Activated CD4-positive, alpha-beta T cell treated with anti-CD3 and anti-CD28 coated beads, Interleukin-2, amount 10 ng/mL, durations not matched to agents 7 days and 5 days (primary cell): ENCODE data around the gene OSBPL10. TPM values are rescaled to one million over a fixed set of nuclear protein-coding genes. Genes with fewer than 3 reads are reported as not detected.
"Not testable (repeated sequence)": the region's sequence is repeated elsewhere in the genome, so short reads cannot be mapped to it uniquely, and the experiment has no call there.

Source experiments
- CTCF ChIA-PET: fragments of 350-600 bp; sonication (Branson Sonifier 250); formaldehyde crosslinking; loops from one replicate; lab custom pipeline; 2021; ENCODE audit warnings: antibody characterized with exemption; lab: Charles Lee
- POLR2A ChIA-PET: fragments of 350-600 bp; sonication (Branson Sonifier 250); formaldehyde crosslinking; loops from one replicate; lab custom pipeline; 2021; ENCODE audit warnings: antibody characterized with exemption; lab: Charles Lee
- DNase-seq: peaks from one replicate; pipeline ENCODE4 v3.0.0-alpha.2; 2020
- H3K27ac Mint-ChIP-seq: one replicate; pipeline ENCODE4 v1.8.0; 2021; ENCODE audit warnings: mild to moderate bottlenecking, moderate library complexity, mixed read lengths
- H3K27me3 Mint-ChIP-seq: one replicate; pipeline ENCODE4 v1.8.0; 2021; ENCODE audit warnings: mixed read lengths
- H3K36me3 Mint-ChIP-seq: one replicate; pipeline ENCODE4 v1.8.0; 2021; ENCODE audit warnings: low read depth, mixed read lengths
- H3K4me1 Mint-ChIP-seq: one replicate; pipeline ENCODE4 v1.8.0; 2021; ENCODE audit warnings: mixed read lengths
- H3K4me3 Mint-ChIP-seq: one replicate; pipeline ENCODE4 v1.8.0; 2021; ENCODE audit warnings: mild to moderate bottlenecking, moderate library complexity, mixed read lengths
- H3K9me3 Mint-ChIP-seq: one replicate; pipeline ENCODE4 v1.8.0; 2021; ENCODE audit warnings: mixed read lengths
- total RNA-seq, 2 experiments: library from RNA; stranded (reverse); gene quantifications; one replicate each; pipeline ENCODE4 v1.2.3, GENCODE V29; 2021

OSBPL10 gene
- total RNA-seq, 2 experiments from 2014 or later = 0.89 to 1.1 TPM

DNA sequence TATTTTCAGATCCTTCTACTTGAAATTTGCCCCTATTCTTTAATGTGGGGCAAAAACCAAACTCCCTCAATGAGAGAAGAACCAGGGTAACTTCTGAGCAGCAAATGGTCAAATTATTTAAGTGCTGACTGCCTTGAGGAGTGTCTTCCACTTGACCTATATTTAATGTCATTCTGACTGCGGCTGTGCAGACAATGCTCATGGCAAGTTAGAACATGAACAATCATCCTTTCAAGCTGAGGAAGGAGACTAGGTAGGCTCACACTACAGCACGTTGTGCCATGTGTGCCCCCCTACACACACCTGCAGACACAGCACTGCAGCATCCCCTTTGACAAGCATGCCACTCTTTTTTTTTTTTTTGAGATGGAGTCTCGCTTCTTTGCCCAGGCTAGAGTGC lies 98.2 kb downstream of the OSBPL10 start:
- Mint-ChIP-seq H3K27me3 (peaks cover under 1% of the 10 kb centered on the region), H3K9me3 (peaks cover 2% of the 10 kb centered on the region), H3K4me3 (no peak overlapping the region), H3K36me3 (no peaks in the 10 kb centered on the region), H3K27ac (no peak overlapping the region), H3K4me1 (no peaks in the 10 kb centered on the region)
- POLR2A ChIA-PET = no interaction called here
- DNase-seq = no peak
- CTCF ChIA-PET = interaction anchor here (0.8 kb wide), 1 partner anchor 14 kb away, joined by 3 read pairs; no protein-coding TSS in a partner anchor

DNA sequence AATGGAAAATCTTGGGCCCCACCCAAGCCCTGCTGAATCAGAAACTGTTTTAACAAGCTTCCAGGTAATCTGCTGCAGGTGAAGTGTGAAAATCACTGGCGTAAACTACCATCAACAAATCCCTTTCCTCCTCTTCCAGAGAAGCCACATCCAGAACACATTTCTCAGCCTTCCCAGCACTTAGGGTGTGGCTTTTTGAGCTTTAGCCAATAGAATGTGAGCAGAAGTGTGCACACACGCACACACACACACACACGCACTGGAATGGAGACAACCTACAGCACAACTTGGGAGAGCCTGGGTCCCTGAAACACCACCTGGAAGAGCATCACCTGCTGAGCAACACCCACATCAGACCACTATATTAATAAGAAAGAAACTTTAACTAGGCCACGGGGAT lies 98.6 kb downstream of the OSBPL10 start:
- Mint-ChIP-seq H3K4me1 (no peaks in the 10 kb centered on the region), H3K27me3 (no peaks in the 10 kb centered on the region), H3K27ac (no peak overlapping the region), H3K9me3 (peaks cover 2% of the 10 kb centered on the region), H3K4me3 (no peak overlapping the region), H3K36me3 (no peaks in the 10 kb centered on the region)
- ChIA-PET POLR2A (no interaction called here), CTCF (interaction anchor here (0.6 to 0.8 kb wide), 2 partner anchors 14 to 57 kb away, joined by 3 to 4 read pairs; no protein-coding TSS in a partner anchor)
- DNase-seq = no peak

- POLR2A ChIA-PET = no interaction called here
- CTCF ChIA-PET = no interaction called here
- H3K36me3 Mint-ChIP-seq = no peaks in the 10 kb centered on the region
Observed at GRCh38 chr3:31880482-31881078, 100.5 kb downstream of the OSBPL10 start.

GRCh38 chr3:31880020-31880419 lies 101.0 kb downstream of the OSBPL10 start:
- peaks cover 2% of the 10 kb centered on the region for H3K9me3 Mint-ChIP-seq
- no peaks in the 10 kb centered on the region for H3K27me3 Mint-ChIP-seq
- DNase-seq = no peak
- no peak overlapping the region for H3K4me3 Mint-ChIP-seq
- H3K4me1 Mint-ChIP-seq = peaks cover 2% of the 10 kb centered on the region
- no peak overlapping the region for H3K27ac Mint-ChIP-seq
- ChIA-PET CTCF (no interaction called here), POLR2A (no interaction called here)
- no peaks in the 10 kb centered on the region for H3K36me3 Mint-ChIP-seq

More at GRCh38 chr3:31880482-31881078, 100.5 kb downstream of the OSBPL10 start:
- DNase-seq = no peak
- Mint-ChIP-seq H3K27me3 (no peaks in the 10 kb centered on the region), H3K4me3 (no peak overlapping the region), H3K4me1 (peaks cover 2% of the 10 kb centered on the region), H3K27ac (no peak overlapping the region), H3K9me3 (peaks cover 2% of the 10 kb centered on the region)

DNA sequence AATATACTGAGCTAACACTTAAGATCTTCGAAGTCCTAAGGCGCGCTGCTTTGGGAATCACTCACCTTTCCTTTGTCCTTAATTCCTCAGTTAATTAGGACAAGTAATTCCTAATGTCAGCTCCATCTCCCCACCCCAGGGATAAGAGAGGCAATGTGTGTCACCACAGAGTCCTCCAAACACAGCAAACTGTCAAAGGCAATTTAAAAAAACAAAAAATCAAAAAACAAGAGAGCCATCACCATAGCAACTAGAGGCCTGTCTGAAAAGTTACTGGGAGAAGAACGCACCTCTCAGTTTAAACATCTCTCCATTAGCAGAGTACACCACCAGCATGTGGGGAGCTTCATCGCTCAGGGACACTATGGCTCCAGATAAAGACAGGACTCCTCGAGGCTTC lies 101.7 kb downstream of the OSBPL10 start:
- H3K27me3 Mint-ChIP-seq = no peaks in the 10 kb centered on the region
- no peak for DNase-seq
- H3K4me1 Mint-ChIP-seq = peaks cover 2% of the 10 kb centered on the region
- H3K27ac Mint-ChIP-seq = no peak overlapping the region
- H3K4me3 Mint-ChIP-seq = no peak overlapping the region
- POLR2A ChIA-PET = no interaction called here
- H3K9me3 Mint-ChIP-seq = peaks cover 2% of the 10 kb centered on the region
- no peaks in the 10 kb centered on the region for H3K36me3 Mint-ChIP-seq
- CTCF ChIA-PET = no interaction called here

DNA sequence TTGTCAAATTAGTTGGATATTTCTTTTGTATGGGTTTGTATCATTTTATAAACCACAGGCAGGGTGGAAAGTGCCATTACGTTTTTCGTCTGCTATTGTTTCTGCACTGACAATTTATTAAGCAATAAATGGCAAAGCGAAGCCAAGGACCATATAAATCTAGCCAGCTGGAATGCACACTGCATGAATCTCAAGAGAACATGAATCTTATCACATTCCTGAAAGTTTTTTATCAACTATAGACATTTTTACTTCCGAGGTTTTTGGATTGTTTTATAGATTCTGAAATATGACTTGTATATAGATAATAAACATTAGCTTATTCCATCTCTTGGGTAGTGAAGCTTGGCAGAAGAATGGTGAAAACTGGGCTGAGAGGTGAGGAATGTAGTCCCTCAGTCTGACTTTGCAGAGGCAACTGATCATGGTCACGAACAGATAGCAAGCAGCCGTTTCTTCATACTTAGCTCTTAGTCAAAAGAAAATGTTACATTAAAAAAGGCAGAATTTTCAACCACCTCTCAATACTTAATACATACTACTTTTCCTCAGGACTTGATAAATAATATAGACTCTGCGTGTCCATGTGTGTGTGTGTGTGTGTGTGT lies 102.7 kb downstream of the OSBPL10 start:
- no peak for DNase-seq
- ChIA-PET CTCF (interaction anchor here (0.6 to 0.7 kb wide), 2 partner anchors 46 to 163 kb away, joined by 3 read pairs; no protein-coding TSS in a partner anchor), POLR2A (no interaction called here)
- H3K27me3 Mint-ChIP-seq = no peaks in the 10 kb centered on the region
- H3K27ac Mint-ChIP-seq = no peak overlapping the region
- H3K9me3 Mint-ChIP-seq = peaks cover 2% of the 10 kb centered on the region
- no peaks in the 10 kb centered on the region for H3K36me3 Mint-ChIP-seq
- peaks cover 2% of the 10 kb centered on the region for H3K4me1 Mint-ChIP-seq
- H3K4me3 Mint-ChIP-seq = no peak overlapping the region

GRCh38 chr3:31876331-31876730 lies 104.7 kb downstream of the OSBPL10 start:
- Mint-ChIP-seq H3K36me3 (no peaks in the 10 kb centered on the region), H3K4me3 (no peak overlapping the region)
- POLR2A ChIA-PET = no interaction called here

GRCh38 chr3:31875437-31875836 lies 105.6 kb downstream of the OSBPL10 start:
- H3K27ac Mint-ChIP-seq = no peak overlapping the region
- CTCF ChIA-PET = interaction anchor here (1.1 kb wide), 1 partner anchor 8 kb away, joined by 3 read pairs; no protein-coding TSS in a partner anchor
- no peak for DNase-seq
- no peaks in the 10 kb centered on the region for H3K36me3 Mint-ChIP-seq
- H3K4me3 Mint-ChIP-seq = no peak overlapping the region
- H3K27me3 Mint-ChIP-seq = no peaks in the 10 kb centered on the region
- POLR2A ChIA-PET = no interaction called here
- H3K9me3 Mint-ChIP-seq = no peaks in the 10 kb centered on the region
- H3K4me1 Mint-ChIP-seq = peaks cover 2% of the 10 kb centered on the region

More at GRCh38 chr3:31876331-31876730, 104.7 kb downstream of the OSBPL10 start:
- Mint-ChIP-seq H3K27ac (no peak overlapping the region), H3K9me3 (peaks cover 2% of the 10 kb centered on the region), H3K4me1 (peaks cover 2% of the 10 kb centered on the region), H3K27me3 (no peaks in the 10 kb centered on the region)
- DNase-seq = no peak
- CTCF ChIA-PET = interaction anchor here (1.1 kb wide), 1 partner anchor 9 kb away, joined by 3 read pairs; no protein-coding TSS in a partner anchor

GRCh38 chr3:31873254-31873820 lies 107.7 kb downstream of the OSBPL10 start:
- Mint-ChIP-seq H3K4me3 (no peak overlapping the region), H3K9me3 (no peaks in the 10 kb centered on the region), H3K4me1 (peaks cover 2% of the 10 kb centered on the region), H3K27ac (no peak overlapping the region), H3K36me3 (no peaks in the 10 kb centered on the region), H3K27me3 (no peaks in the 10 kb centered on the region)
- POLR2A ChIA-PET = no interaction called here
- no peak for DNase-seq
- CTCF ChIA-PET = no interaction called here

DNA sequence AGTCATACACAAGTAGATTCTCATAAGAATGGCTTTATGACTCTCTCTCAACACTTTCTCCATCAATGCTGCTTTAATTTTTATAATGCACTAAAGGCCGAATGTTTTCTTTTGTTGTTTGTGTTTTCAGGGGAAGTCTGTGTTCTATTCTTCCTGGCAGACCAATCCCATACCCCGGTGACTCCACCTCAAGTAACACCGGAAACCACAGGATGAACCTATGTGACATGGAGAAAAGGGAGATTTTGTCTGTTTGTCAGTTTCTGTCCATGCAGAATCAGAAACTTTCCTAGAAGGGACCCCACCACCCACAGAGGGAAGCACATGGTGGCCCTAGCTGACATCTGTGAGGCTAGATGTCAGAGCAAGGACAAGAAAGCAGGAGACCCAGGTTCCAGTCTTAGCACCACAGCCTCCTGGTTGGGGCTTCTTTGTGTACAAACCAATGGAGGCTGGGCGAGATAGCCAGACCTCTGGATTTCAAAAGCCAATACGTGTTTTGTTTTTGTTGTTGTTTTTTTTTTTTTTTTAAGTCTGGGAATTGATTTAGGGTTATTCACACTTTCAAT lies 109.0 kb downstream of the OSBPL10 start:
- CTCF ChIA-PET = no interaction called here
- no peak overlapping the region for H3K27ac Mint-ChIP-seq
- no peaks in the 10 kb centered on the region for H3K27me3 Mint-ChIP-seq
- H3K36me3 Mint-ChIP-seq = no peaks in the 10 kb centered on the region
- H3K4me1 Mint-ChIP-seq = peaks cover 2% of the 10 kb centered on the region
- no peak overlapping the region for H3K4me3 Mint-ChIP-seq
- no peaks in the 10 kb centered on the region for H3K9me3 Mint-ChIP-seq
- POLR2A ChIA-PET = no interaction called here
- no peak for DNase-seq

- not testable (repeated sequence) for H3K27ac Mint-ChIP-seq, H3K4me3 Mint-ChIP-seq, DNase-seq, H3K27me3 Mint-ChIP-seq, H3K9me3 Mint-ChIP-seq, H3K36me3 Mint-ChIP-seq, H3K4me1 Mint-ChIP-seq
- ChIA-PET POLR2A (interaction anchor here (0.6 kb wide), 1 partner anchor 14 kb away, joined by 3 read pairs; no protein-coding TSS in a partner anchor), CTCF (interaction anchor here (1.3 kb wide), 1 partner anchor 17 kb away, joined by 3 read pairs; no protein-coding TSS in a partner anchor)
Observed at GRCh38 chr3:31870111-31870510, 111.0 kb downstream of the OSBPL10 start.

DNA sequence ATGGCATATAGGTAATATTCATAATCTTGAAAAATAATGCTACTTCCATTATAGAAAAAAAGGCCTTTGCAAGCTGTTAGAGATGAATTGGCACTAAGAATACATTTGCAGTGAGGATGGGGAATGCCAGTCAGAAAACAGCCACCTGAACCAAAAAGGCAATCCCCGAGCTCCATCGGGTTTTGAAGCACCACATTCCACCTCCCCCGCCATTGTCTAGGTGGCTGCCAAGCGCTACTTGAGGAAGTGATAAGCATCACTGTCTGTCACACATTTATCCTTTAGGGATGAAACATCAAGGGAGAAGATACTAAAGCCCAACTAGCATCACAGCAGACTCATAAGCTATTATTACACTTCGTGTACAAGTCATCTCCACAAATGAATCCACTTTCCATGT lies 112.8 kb downstream of the OSBPL10 start:
- DNase-seq = no peak
- no peaks in the 10 kb centered on the region for H3K4me1 Mint-ChIP-seq
- H3K36me3 Mint-ChIP-seq = no peaks in the 10 kb centered on the region
- no peaks in the 10 kb centered on the region for H3K27me3 Mint-ChIP-seq
- H3K9me3 Mint-ChIP-seq = no peaks in the 10 kb centered on the region
- CTCF ChIA-PET = interaction anchor here (1.0 kb wide), 1 partner anchor 15 kb away, joined by 3 read pairs; no protein-coding TSS in a partner anchor
- H3K27ac Mint-ChIP-seq = no peak overlapping the region
- POLR2A ChIA-PET = no interaction called here
- no peak overlapping the region for H3K4me3 Mint-ChIP-seq
